Transverse colon (tissue), 4 donors: Measurements from ENCODE around the gene SH2D4B. TPM values are rescaled to one million over a fixed set of nuclear protein-coding genes. Genes with fewer than 3 reads are reported as not detected.
A peak's percentile ranks its signal among the peaks of the same experiment; 100 is the strongest.

Source experiments
- DNase-seq: peaks from one replicate; pipeline ENCODE4 v3.0.0-alpha.2; 2019
- H3K27ac ChIP-seq, 4 donors: fragments of 200-600 bp; sonication (generic); 2 replicates each; pipeline ENCODE4 v1.5.1; 2016 to 2018; ENCODE audit warnings: inconsistent platforms in 4 of 4
- H3K27me3 ChIP-seq: fragments of 200-600 bp; sonication (generic); 2 replicates; pipeline ENCODE4 v1.5.1; 2017; ENCODE audit warnings: inconsistent platforms
- H3K36me3 ChIP-seq, 4 donors: fragments of 200-600 bp; sonication (generic); 2 replicates each; pipeline ENCODE4 v1.5.1; 2017 to 2019; ENCODE audit warnings: inconsistent platforms in 4 of 4
- H3K4me1 ChIP-seq, 4 donors: fragments of 200-600 bp; sonication (generic); 2 replicates each; pipeline ENCODE4 v1.5.1; 2017 to 2020; ENCODE audit warnings: inconsistent platforms in 4 of 4
- H3K4me3 ChIP-seq, 4 donors: fragments of 200-600 bp; sonication (generic); 1 replicate in 1 of 4; 2 replicates in 3 of 4; pipeline versions ENCODE4 v1.5.1 to v1.6.1; 2017 to 2019; ENCODE audit warnings: inconsistent platforms in 4 of 4
- H3K9me3 ChIP-seq, 2 donors: fragments of 200-600 bp; sonication (generic); 2 replicates each; pipeline ENCODE4 v1.5.1; 2017 to 2019; ENCODE audit warnings: inconsistent platforms in 2 of 2
- EP300 ChIP-seq: sonication (generic); formaldehyde crosslinking; IDR thresholded peaks from one replicate; pipeline ENCODE4 v1.6.1; 2017; ENCODE audit warnings: antibody characterized with exemption, low read depth
- POLR2A ChIP-seq: fragments of 450-650 bp; IDR thresholded peaks from one replicate; pipeline ENCODE4 v1.6.1; 2016; ENCODE audit warnings: antibody characterized with exemption, mild to moderate bottlenecking, moderate library complexity
- POLR2AphosphoS5 ChIP-seq, 3 donors: sonication (generic); formaldehyde crosslinking; IDR thresholded peaks; one replicate each; pipeline ENCODE4 v1.6.1; 2016; ENCODE audit warnings: antibody characterized with exemption in 3 of 3
- WGBS, 2 donors: methylation state at CpG; one replicate each; pipeline ENCODE4 v1.1.5; 2018; ENCODE audit warnings: low coverage in 1 of 2; 5-methylcytosine and 5-hydroxymethylcytosine counted together
- in situ Hi-C, 4 donors: fragments of 200-750 bp; cut with MboI; loops; one replicate each; pipeline versions ENCODE4 v1.15.0 to v1.15.1; 2017; ENCODE audit warnings: low sequenced_read_pairs in 3 of 4, low pct_ligation_motif_present in 1 of 4, low pct_unique_long_range_greater_than_20kb in 1 of 4
- intact Hi-C: fragments of 100-400 bp; cut with DNase I; formaldehyde crosslinking; loops from one replicate; pipeline ENCODE4 v1.15.1; 2023; ENCODE audit warnings: low total_unique reads
- total RNA-seq, 4 donors: library from RNA; depleted of rRNA; stranded (reverse); fragments of >200 nt; gene quantifications; one replicate each; pipeline ENCODE4 v1.1.0, GENCODE V29; 2016
- TF ChIP-seq, protein P1 (sequence below), 5 experiments: fragments of 200-600 bp in 3 of 5; fragments of 450-650 bp in 2 of 5; sonication (generic) in 3 of 5; IDR thresholded peaks; 1 replicate in 2 of 5; 2 replicates in 3 of 5; pipeline ENCODE4 v1.5.1; 2016 to 2017; ENCODE audit warnings: antibody characterized with exemption in 5 of 5, inconsistent platforms in 3 of 5, mild to moderate bottlenecking in 2 of 5, moderate library complexity in 1 of 5

Gene SH2D4B
- total RNA-seq, 4 donors from 2014 or later = 0.32 TPM; not detected in 3

- DNase-seq = no peak
- Histone ChIP-seq H3K4me3 (peak overlapping the region in 3 of 4 donors; percentile 43 to 44 (median 43)), H3K27ac (peak overlapping the region; percentile 50 to 76 (median 59)), H3K36me3 (no peaks in the 10 kb centered on the region), H3K27me3 (no peaks in the 10 kb centered on the region), H3K4me1 (peaks cover 0 to 7% (median 2%) of the 10 kb centered on the region in 4 donors), H3K9me3 (no peaks in the 10 kb centered on the region)
- 73% methylated on average over 17 of the region's 17 CpGs; no CpG with 5 or more reads in 1 of the 2 donors for WGBS, 2 donors
- in situ Hi-C loops (no loop called here), intact Hi-C loops (no loop called here)
- TF ChIP-seq POLR2A (no peak), POLR2AphosphoS5 (IDR thresholded peaks at IDR 0.05) (no peak), EP300 (no peak)
- TF ChIP-seq, protein P1, sequence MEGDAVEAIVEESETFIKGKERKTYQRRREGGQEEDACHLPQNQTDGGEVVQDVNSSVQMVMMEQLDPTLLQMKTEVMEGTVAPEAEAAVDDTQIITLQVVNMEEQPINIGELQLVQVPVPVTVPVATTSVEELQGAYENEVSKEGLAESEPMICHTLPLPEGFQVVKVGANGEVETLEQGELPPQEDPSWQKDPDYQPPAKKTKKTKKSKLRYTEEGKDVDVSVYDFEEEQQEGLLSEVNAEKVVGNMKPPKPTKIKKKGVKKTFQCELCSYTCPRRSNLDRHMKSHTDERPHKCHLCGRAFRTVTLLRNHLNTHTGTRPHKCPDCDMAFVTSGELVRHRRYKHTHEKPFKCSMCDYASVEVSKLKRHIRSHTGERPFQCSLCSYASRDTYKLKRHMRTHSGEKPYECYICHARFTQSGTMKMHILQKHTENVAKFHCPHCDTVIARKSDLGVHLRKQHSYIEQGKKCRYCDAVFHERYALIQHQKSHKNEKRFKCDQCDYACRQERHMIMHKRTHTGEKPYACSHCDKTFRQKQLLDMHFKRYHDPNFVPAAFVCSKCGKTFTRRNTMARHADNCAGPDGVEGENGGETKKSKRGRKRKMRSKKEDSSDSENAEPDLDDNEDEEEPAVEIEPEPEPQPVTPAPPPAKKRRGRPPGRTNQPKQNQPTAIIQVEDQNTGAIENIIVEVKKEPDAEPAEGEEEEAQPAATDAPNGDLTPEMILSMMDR (IDR thresholded peaks at IDR 0.05) = no peak
These were observed 1.3 kb upstream of the SH2D4B start for GRCh38 chr10:80536361-80536835.

DNA sequence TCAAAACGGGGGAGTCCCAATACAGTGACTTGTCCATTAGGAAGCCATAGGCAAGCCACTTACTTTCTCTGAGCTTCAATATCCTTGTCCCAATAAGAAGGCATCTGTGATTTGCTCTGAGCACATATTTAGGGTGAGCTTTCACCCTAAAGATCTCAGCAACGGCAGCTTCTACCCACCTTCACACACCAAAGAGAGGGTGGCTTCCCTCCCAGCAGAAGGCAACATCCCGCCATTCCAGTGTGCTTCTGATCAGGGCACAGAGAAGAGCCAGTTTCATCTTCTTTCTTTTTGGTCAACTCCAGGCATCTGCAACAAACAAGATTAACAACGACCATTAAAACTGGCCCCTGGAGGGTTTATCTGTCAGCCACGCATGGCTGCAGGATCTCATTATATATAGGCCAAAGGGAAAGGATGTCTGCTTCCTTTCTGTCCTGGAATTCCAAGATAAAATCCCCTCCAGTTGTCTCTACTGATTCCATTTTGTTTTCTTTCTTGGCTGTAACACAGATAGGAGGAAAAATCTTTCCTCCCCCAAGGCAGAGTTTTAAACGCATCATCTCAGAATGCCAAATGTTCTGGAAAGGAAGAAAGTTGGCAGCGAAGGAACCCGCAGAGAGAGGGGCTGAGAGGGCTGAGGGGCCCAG lies 491 bp upstream of the SH2D4B start:
- no peak overlapping the region for H3K27ac ChIP-seq
- TF ChIP-seq, protein P1 (IDR thresholded peaks at IDR 0.05) = no peak
- no peak for TF ChIP-seq EP300
- TF ChIP-seq POLR2A = no peak
- no peak for TF ChIP-seq POLR2AphosphoS5 (IDR thresholded peaks at IDR 0.05)
- H3K27me3 ChIP-seq = no peaks in the 10 kb centered on the region
- whole genome bisulfite sequencing, 2 donors = 63 to 84% methylated on average over 2 to 8 of the region's 8 CpGs
- DNase-seq = no peak
- H3K4me1 ChIP-seq = peaks cover 0 to 7% (median 3%) of the 10 kb centered on the region in 4 donors
- H3K4me3 ChIP-seq = no peak overlapping the region
- no peaks in the 10 kb centered on the region for H3K9me3 ChIP-seq
- intact Hi-C loops (no loop called here), in situ Hi-C loops (no loop called here)
- H3K36me3 ChIP-seq = no peaks in the 10 kb centered on the region

DNA sequence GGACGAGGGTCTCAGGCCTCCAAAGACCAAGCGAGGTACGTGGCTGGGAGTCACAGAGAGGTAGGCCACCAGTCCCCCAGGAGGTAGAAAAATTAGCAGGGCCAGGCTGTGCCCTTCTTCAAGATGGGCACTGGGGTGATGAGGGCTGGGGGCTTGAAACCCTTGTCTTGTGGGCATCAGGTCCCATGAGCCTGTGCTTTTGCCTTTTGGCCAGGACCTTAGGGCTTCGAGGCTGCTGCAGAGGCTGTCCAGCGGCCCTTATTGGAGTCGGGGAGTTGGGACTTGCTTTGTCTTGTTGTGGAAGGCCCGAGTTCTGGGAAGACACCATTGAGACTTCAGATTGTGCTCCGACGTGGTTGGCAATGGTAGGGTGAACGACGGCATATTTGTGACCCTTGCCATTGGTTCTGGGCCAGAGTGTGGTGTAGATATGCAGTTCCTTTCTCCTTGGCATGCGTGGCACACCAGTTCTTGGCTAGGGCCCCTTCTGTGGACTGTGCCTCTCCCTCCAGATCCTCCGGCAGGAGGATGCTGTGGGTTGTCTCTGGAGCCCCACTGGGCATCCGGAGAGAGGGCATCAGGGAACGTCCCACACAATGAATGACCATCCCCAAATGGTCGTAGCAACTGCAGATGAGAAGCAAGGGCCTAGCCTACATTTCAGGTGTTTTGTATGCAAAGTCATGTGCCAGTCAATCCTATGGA lies 931 bp downstream of the SH2D4B start:
- in situ Hi-C loops (no loop called here), intact Hi-C loops (no loop called here)
- no peak for DNase-seq
- H3K9me3 ChIP-seq = no peaks in the 10 kb centered on the region
- WGBS, 2 donors = 91 to 96% methylated on average over 5 to 16 of the region's 16 CpGs
- H3K4me1 ChIP-seq = peaks cover 0 to 7% (median 3%) of the 10 kb centered on the region in 4 donors
- H3K36me3 ChIP-seq = no peaks in the 10 kb centered on the region
- H3K27ac ChIP-seq = no peak overlapping the region
- no peaks in the 10 kb centered on the region for H3K27me3 ChIP-seq
- no peak overlapping the region for H3K4me3 ChIP-seq
- TF ChIP-seq, protein P1 (IDR thresholded peaks at IDR 0.05) = no peak
- TF ChIP-seq EP300 (no peak), POLR2AphosphoS5 (IDR thresholded peaks at IDR 0.05) (no peak), POLR2A (no peak)

- DNase-seq = peak; percentile 8
- TF ChIP-seq EP300 = no peak
- TF ChIP-seq, protein P1 (IDR thresholded peaks at IDR 0.05) = no peak
- TF ChIP-seq POLR2A = no peak
- no peak for TF ChIP-seq POLR2AphosphoS5 (IDR thresholded peaks at IDR 0.05)
- 53% methylated on average over 7 of the region's 7 CpGs; no CpG with 5 or more reads in 1 of the 2 donors for WGBS, 2 donors
- H3K27me3 ChIP-seq = no peaks in the 10 kb centered on the region
- in situ Hi-C loops (no loop called here), intact Hi-C loops (no loop called here)
- H3K27ac ChIP-seq = no peak overlapping the region
- no peaks in the 10 kb centered on the region for H3K36me3 ChIP-seq
- H3K4me1 ChIP-seq = peaks cover 0 to 7% (median 3%) of the 10 kb centered on the region in 4 donors
- no peak overlapping the region for H3K4me3 ChIP-seq
- no peaks in the 10 kb centered on the region for H3K9me3 ChIP-seq
These were observed 1.8 kb downstream of the SH2D4B start for GRCh38 chr10:80539421-80540031.
